Endothelial cell of umbilical vein (primary cell): ENCODE data around the gene CDC25C. TPM values are rescaled to one million over a fixed set of nuclear protein-coding genes. Genes with fewer than 3 reads are reported as not detected.

Source experiments
- BruUV-seq: library from RNA; stranded (reverse); fragments of 400-500 nt; replicated peaks from 2 replicates; lab custom pipeline; 2021; lab: Mats Ljungman, UMichigan
- CTCF ChIA-PET: fragments of 300-600, 350-600 bp; sonication (Branson Sonifier 250); formaldehyde crosslinking; loops from one replicate; lab custom pipeline; 2021; ENCODE audit warnings: antibody characterized with exemption, inconsistent platforms; lab: Charles Lee
- POLR2A ChIA-PET: fragments of 300-600, 350-600 bp; sonication (Branson Sonifier 250); formaldehyde crosslinking; loops from one replicate; lab custom pipeline; 2021; ENCODE audit warnings: antibody characterized with exemption, inconsistent platforms; lab: Charles Lee
- DNase-seq: peaks from one replicate; pipeline ENCODE4 v3.0.0-alpha.2; 2011; ENCODE audit warnings: low read depth, low spot score
- FAIRE-seq: peaks from 2 replicates; lab custom pipeline; 2011; peaks lifted over from hg19 to GRCh38; lab: Jason Lieb, UNC
- H2AFZ ChIP-seq: 2 replicates; pipeline ENCODE4 v1.6.0; 2012; ENCODE audit warnings: low read depth, low read length, control low read depth, inconsistent platforms
- H3K27ac ChIP-seq: 2 replicates; pipeline ENCODE4 v1.5.1; 2011; ENCODE audit warnings: low read depth, mild to moderate bottlenecking, control low read depth, low read length, moderate library complexity; ENCODE audit not compliant: insufficient read depth
- H3K27me3 ChIP-seq, 2 experiments: 2 replicates each; pipeline versions ENCODE4 v1.6.0 to v1.6.1; 2011; ENCODE audit warnings: low read length in 2 of 2, mixed read lengths in 1 of 2; ENCODE audit not compliant: control insufficient read depth in 2 of 2, insufficient read depth in 2 of 2
- H3K36me3 ChIP-seq, 2 experiments: 2 replicates in 1 of 2; 3 replicates in 1 of 2; pipeline ENCODE4 v1.5.1; 2011; ENCODE audit warnings: low read length in 2 of 2, mild to moderate bottlenecking in 1 of 2, moderate library complexity in 1 of 2; ENCODE audit not compliant: control insufficient read depth in 2 of 2, insufficient read depth in 2 of 2; ENCODE audit errors: extremely low read depth in 1 of 2
- H3K4me1 ChIP-seq: 3 replicates; pipeline ENCODE4 v1.5.1; 2011; ENCODE audit warnings: mild to moderate bottlenecking, low read length; ENCODE audit not compliant: control insufficient read depth, insufficient read depth; ENCODE audit errors: extremely low read depth
- H3K4me2 ChIP-seq: 2 replicates; pipeline ENCODE4 v1.6.1; 2011; ENCODE audit warnings: low read length, control low read depth, mixed read lengths; ENCODE audit not compliant: insufficient read depth
- H3K4me3 ChIP-seq, 3 experiments: fragments of 200-600 bp in 1 of 3; sonication (generic), shearing (Covaris generic) in 1 of 3; replicated peaks in 1 of 3; 2 replicates each; pipeline ENCODE4 v1.5.1; 2011 to 2016; ENCODE audit warnings: control low read depth in 3 of 3, low read length in 3 of 3, mild to moderate bottlenecking in 2 of 3, inconsistent platforms in 1 of 3, low read depth in 1 of 3, moderate library complexity in 1 of 3; ENCODE audit not compliant: insufficient read depth in 1 of 3
- H3K79me2 ChIP-seq: 2 replicates; pipeline ENCODE4 v1.6.0; 2012; ENCODE audit warnings: low read length, inconsistent platforms; ENCODE audit not compliant: control insufficient read depth, insufficient read depth
- H3K9ac ChIP-seq: replicated peaks from 2 replicates; pipeline ENCODE3; 2011; ENCODE audit warnings: low read length, control low read depth; ENCODE audit not compliant: insufficient read depth; ENCODE audit errors: extremely low read depth
- H3K9me1 ChIP-seq: replicated peaks from 3 replicates; pipeline ENCODE4 v1.6.0; 2011; ENCODE audit warnings: mild to moderate bottlenecking, low read length; ENCODE audit not compliant: control insufficient read depth, insufficient read depth; ENCODE audit errors: extremely low read depth
- H3K9me3 ChIP-seq: replicated peaks from 2 replicates; pipeline ENCODE4 v1.5.1; 2012; ENCODE audit warnings: low read length, inconsistent platforms; ENCODE audit not compliant: control insufficient read depth, insufficient read depth
- H4K20me1 ChIP-seq: replicated peaks from 2 replicates; pipeline ENCODE3; 2011; ENCODE audit warnings: mild to moderate bottlenecking, low read length; ENCODE audit not compliant: control insufficient read depth, insufficient read depth; ENCODE audit errors: extremely low read depth
- CTCF ChIP-seq, 2 donors: IDR thresholded peaks; 1 replicate in 1 of 2; 2 replicates in 1 of 2; pipeline ENCODE4 v1.5.1; 2011; ENCODE audit warnings: low read length in 2 of 2, mild to moderate bottlenecking in 2 of 2, moderate library complexity in 2 of 2, control low read depth in 1 of 2, inconsistent platforms in 1 of 2, low read depth in 1 of 2; ENCODE audit not compliant: insufficient read depth in 1 of 2; ENCODE audit errors: extremely low read depth in 1 of 2
- EZH2 ChIP-seq: IDR thresholded peaks from 2 replicates; pipeline ENCODE4 v1.6.1; 2012; ENCODE audit warnings: borderline replicate concordance, low read depth, mild to moderate bottlenecking, moderate library complexity, low read length, inconsistent platforms; ENCODE audit not compliant: severe bottlenecking
- FOS ChIP-seq: IDR thresholded peaks from 2 replicates; pipeline ENCODE4 v1.6.1; 2011; ENCODE audit warnings: mild to moderate bottlenecking, low read length, moderate library complexity, borderline replicate concordance; ENCODE audit not compliant: insufficient read depth
- GATA2 ChIP-seq: IDR thresholded peaks from 2 replicates; pipeline ENCODE4 v1.7.0; 2011; ENCODE audit warnings: low read depth, mild to moderate bottlenecking, moderate library complexity, mixed read lengths, low read length; ENCODE audit not compliant: insufficient read length, insufficient read depth
- JUN ChIP-seq: IDR thresholded peaks from 2 replicates; pipeline ENCODE4 v1.6.1; 2011; ENCODE audit warnings: borderline replicate concordance, low read depth; ENCODE audit not compliant: insufficient read length, insufficient read depth
- MAX ChIP-seq: IDR thresholded peaks from 2 replicates; pipeline ENCODE4 v1.6.1; 2011; ENCODE audit not compliant: insufficient read depth, insufficient read length
- MYC ChIP-seq: IDR thresholded peaks from one replicate; pipeline ENCODE4 v1.6.1; 2011; ENCODE audit warnings: mild to moderate bottlenecking, low read depth, low read length
- POLR2A ChIP-seq: IDR thresholded peaks from 2 replicates; pipeline ENCODE4 v1.6.1; 2012; ENCODE audit warnings: low read depth, mild to moderate bottlenecking, control low read depth, low read length
- POLR2AphosphoS5 ChIP-seq: IDR thresholded peaks from 2 replicates; pipeline ENCODE4 v1.6.1; 2012; ENCODE audit warnings: low read depth, mild to moderate bottlenecking, control low read depth, low read length, moderate library complexity; ENCODE audit not compliant: insufficient read depth
- dilution Hi-C: fragments of 300-500 bp; cut with MboI; formaldehyde crosslinking; loops from one replicate; pipeline ENCODE4 v1.15.0; 2019; ENCODE audit warnings: low sequenced_read_pairs; ENCODE audit not compliant: extremely low pct_ligation_motif_present
- intact Hi-C: fragments of 100-400 bp; cut with micrococcal nuclease; formaldehyde crosslinking; loops from one replicate; pipeline ENCODE4 v1.10.0; 2022
- polyA plus RNA-seq, 4 experiments: library from polyadenylated mRNA; depleted of rRNA in 3 of 4; stranded (reverse) in 3 of 4; unstranded in 1 of 4; fragments of >200 nt; gene quantifications; 2 replicates each; pipeline versions ENCODE4 v1.2.1 to v1.2.3, GENCODE V29; 2011 to 2012; ENCODE audit warnings: missing spikeins in 1 of 4
- total RNA-seq: library from RNA; stranded (reverse); gene quantifications from 2 replicates; pipeline ENCODE4 v1.2.3, GENCODE V29; 2021

The CDC25C gene
- total and polyA plus RNA-seq, 2 donors (not counting 3 experiments of a cell fraction or from before 2014, with no cell fraction given): 8.1 to 13.6 TPM

GRCh38 chr5:138274189-138274853 lies 57.3 kb downstream of the CDC25C start, which contains the start of gene GFRA3:
Gene GFRA3 (minus strand): TSS chr5:138274621. CDS start chr5:138274424, 197 bp downstream.
- peak within 1 kb of the TSS; percentile 65 for H3K4me2 ChIP-seq
- H3K9me1 ChIP-seq: no peaks in the 10 kb centered on the region
- H3K4me1 ChIP-seq: no peaks in the 10 kb centered on the region
- no peaks in the 10 kb centered on the region for H3K79me2 ChIP-seq
- H3K27me3 ChIP-seq: peaks cover 0 to 4% of the 10 kb centered on the region in 2 experiments
- POLR2A ChIA-PET: no interaction called here
- FAIRE-seq: peak; percentile 54
- peak; percentile 32 for TF ChIP-seq EZH2
- no peak for TF ChIP-seq MYC
- no peaks in the 10 kb centered on the region for H3K36me3 ChIP-seq
- CTCF ChIA-PET: interaction anchor here (0.7 to 1.7 kb wide), 3 partner anchors 9 to 51 kb away, joined by 3 read pairs; no protein-coding TSS in a partner anchor
- dilution Hi-C loops: no loop called here
- no peak within 1 kb of the TSS for H3K27ac ChIP-seq
- H4K20me1 ChIP-seq: no peaks in the 10 kb centered on the region
- DNase-seq: no peak
- no peak within 1 kb of the TSS for H3K9ac ChIP-seq
- H3K4me3 ChIP-seq: peak within 1 kb of the TSS in 2 of 3 experiments; percentile 19 to 41
- intact Hi-C loops: no loop called here
- no peaks in the 10 kb centered on the region for H3K9me3 ChIP-seq
- peak within 1 kb of the TSS; percentile 65 for H2AFZ ChIP-seq
- BruUV-seq: no TSS peak

- Histone ChIP-seq H3K9ac (no peak overlapping the region), H3K27me3 (peaks cover 0 to 4% of the 10 kb centered on the region in 2 experiments), H3K9me3 (no peaks in the 10 kb centered on the region), H3K79me2 (no peaks in the 10 kb centered on the region), H2AFZ (peak overlapping the region; percentile 65), H3K4me2 (peak overlapping the region; percentile 65), H3K36me3 (no peaks in the 10 kb centered on the region), H3K9me1 (no peaks in the 10 kb centered on the region), H4K20me1 (no peaks in the 10 kb centered on the region), H3K4me3 (peak overlapping the region in 1 of 3 experiments; percentile 41), H3K27ac (no peak overlapping the region), H3K4me1 (no peaks in the 10 kb centered on the region)
- BruUV-seq: no TSS peak
- dilution Hi-C loops: no loop called here
- TF ChIP-seq CTCF (IDR thresholded peaks at IDR 0.05; ENCODE audit: extremely low read depth in 1 of 2, insufficient read depth in 1 of 2, low read depth in 1 of 2, low read length in 2 of 2): no peak
- TF ChIP-seq JUN: no peak
- TF ChIP-seq FOS: no peak
- TF ChIP-seq POLR2A: no peak
- no peak for TF ChIP-seq GATA2
- TF ChIP-seq MYC: no peak
- no peak for TF ChIP-seq EZH2
- no peak for TF ChIP-seq MAX
- no peak for TF ChIP-seq POLR2AphosphoS5
- ChIA-PET CTCF (interaction anchor here (1.3 to 1.7 kb wide), 2 partner anchors 9 to 51 kb away, joined by 3 read pairs; no protein-coding TSS in a partner anchor), POLR2A (no interaction called here)
- FAIRE-seq (peak; percentile 42), DNase-seq (no peak)
- intact Hi-C loops: no loop called here
Measured at GRCh38 chr5:138273834-138274188, 57.8 kb downstream of the CDC25C start.
